Jurkat, Clone E6-1 (cell line): ENCODE data around the gene TULP1.

Source experiments
- DNase-seq: peaks from one replicate; pipeline ENCODE4 v3.0.0-alpha.2; 2011; ENCODE audit warnings: low read depth, low spot score
- H3K4me3 ChIP-seq: 2 replicates; pipeline ENCODE4 v1.5.1; 2011; ENCODE audit warnings: mild to moderate bottlenecking, low read length, control low read depth, moderate library complexity

Gene TULP1

GRCh38 chr6:35487658-35488516, 24.8 kb downstream of the TULP1 start:
- no peak overlapping the region for H3K4me3 ChIP-seq
- DNase-seq = no peak

GRCh38 chr6:35486005-35486925, 26.4 kb downstream of the TULP1 start:
- DNase-seq = no peak
- H3K4me3 ChIP-seq = no peak overlapping the region

GRCh38 chr6:35485402-35485877, 27.3 kb downstream of the TULP1 start:
- DNase-seq = no peak
- no peak overlapping the region for H3K4me3 ChIP-seq

- H3K4me3 ChIP-seq = no peak overlapping the region
- DNase-seq = no peak
Observed at GRCh38 chr6:35484921-35485392, 27.7 kb downstream of the TULP1 start.

GRCh38 chr6:35483893-35484645, 28.6 kb downstream of the TULP1 start:
- no peak overlapping the region for H3K4me3 ChIP-seq
- DNase-seq = no peak

- DNase-seq = no peak
- no peak overlapping the region for H3K4me3 ChIP-seq
Observed at GRCh38 chr6:35483490-35483889, 29.2 kb downstream of the TULP1 start.

- no peak overlapping the region for H3K4me3 ChIP-seq
- no peak for DNase-seq
Observed at GRCh38 chr6:35483062-35483461, 29.6 kb downstream of the TULP1 start.

GRCh38 chr6:35481226-35481625, 31.5 kb downstream of the TULP1 start:
- no peak for DNase-seq
- no peak overlapping the region for H3K4me3 ChIP-seq

GRCh38 chr6:35480176-35480575, 32.5 kb downstream of the TULP1 start:
- no peak overlapping the region for H3K4me3 ChIP-seq
- no peak for DNase-seq

GRCh38 chr6:35478259-35478658, 34.4 kb downstream of the TULP1 start:
- H3K4me3 ChIP-seq = no peak overlapping the region
- no peak for DNase-seq

GRCh38 chr6:35477551-35478179, 35.0 kb downstream of the TULP1 start:
- no peak overlapping the region for H3K4me3 ChIP-seq
- no peak for DNase-seq

GRCh38 chr6:35477028-35477427, 35.7 kb downstream of the TULP1 start:
- DNase-seq = no peak
- no peak overlapping the region for H3K4me3 ChIP-seq

- no peak for DNase-seq
- H3K4me3 ChIP-seq = no peak overlapping the region
Observed at GRCh38 chr6:35476004-35476403, 36.7 kb downstream of the TULP1 start.

- H3K4me3 ChIP-seq = no peak overlapping the region
- DNase-seq = no peak
Observed at GRCh38 chr6:35475573-35475972, 37.1 kb downstream of the TULP1 start.

GRCh38 chr6:35474942-35475570, 37.6 kb downstream of the TULP1 start:
- no peak overlapping the region for H3K4me3 ChIP-seq
- DNase-seq = no peak

GRCh38 chr6:35474131-35474941, 38.4 kb downstream of the TULP1 start:
- DNase-seq = no peak

GRCh38 chr6:35473850-35474130, 38.9 kb downstream of the TULP1 start:
- no peak for DNase-seq
- H3K4me3 ChIP-seq = no peak overlapping the region

More at GRCh38 chr6:35474131-35474941, 38.4 kb downstream of the TULP1 start:
- no peak overlapping the region for H3K4me3 ChIP-seq
